Measurements from ENCODE around the gene ITPK1.

GRCh38 chr14:93055651-93056115, 60.0 kb downstream of the ITPK1 start:
- TF ChIP-seq CTCF (conservative IDR thresholded peaks at IDR 0.05; ENCODE audit: low read depth in 2 of 2) (no peak), POLR2AphosphoS5 (IDR thresholded peaks at IDR 0.05; ENCODE audit: low read depth) (no peak), EZH2phosphoT487 (IDR thresholded peaks at IDR 0.05; ENCODE audit: unreplicated experiment) (no peak)

Measured in GM23338 (cell line).